ENCODE results near the gene TAF12. TPM values are rescaled to one million over a fixed set of nuclear protein-coding genes. Genes with fewer than 3 reads are reported as not detected.
"Not testable (repeated sequence)": the region's sequence is repeated elsewhere in the genome, so short reads cannot be mapped to it uniquely, and the experiment has no call there.

TAF12 gene
- total RNA-seq, 1 donor from 2014 or later: 32.2 TPM

- no peaks in the 10 kb centered on the region for H3K36me3 ChIP-seq
- intact Hi-C loops (cut with DNase I): no loop called here
- TF ChIP-seq CTCF (IDR thresholded peaks at IDR 0.05): no peak
These were observed 50.4 kb downstream of the TAF12 start for GRCh38 chr1:28592321-28593071.

GRCh38 chr1:28591708-28592320 is 51.1 kb downstream of the TAF12 start, which contains the start of gene RAB42:
Gene RAB42, plus strand, starts transcription at chr1:28592265. Its CDS starts 247 bp downstream, at chr1:28592512.
- peak in 1 of 2 donors; percentile 70 for DNase-seq (ENCODE audit: low spot score in 2 of 2)
- no peak for TF ChIP-seq CTCF (IDR thresholded peaks at IDR 0.05)
- Histone ChIP-seq H3K27ac (no peak within 1 kb of the TSS), H3K4me3 (peak within 1 kb of the TSS; percentile 68 to 76), H3K9me3 (no peaks in the 10 kb centered on the region), H3K36me3 (no peaks in the 10 kb centered on the region), H3K27me3 (no peaks in the 10 kb centered on the region), H3K4me1 (peaks cover 0 to 6% of the 10 kb centered on the region in 2 donors)
- intact Hi-C loops (cut with DNase I): no loop called here

More at GRCh38 chr1:28592321-28593071, 50.4 kb downstream of the TAF12 start:
- H3K27ac ChIP-seq: no peak overlapping the region
- peaks cover 0 to 6% of the 10 kb centered on the region in 2 donors for H3K4me1 ChIP-seq
- H3K9me3 ChIP-seq: no peaks in the 10 kb centered on the region
- peak overlapping the region; percentile 68 to 76 for H3K4me3 ChIP-seq
- H3K27me3 ChIP-seq: no peaks in the 10 kb centered on the region
- no peak for DNase-seq (ENCODE audit: low spot score in 2 of 2)

- H3K9me3 ChIP-seq; DNase-seq (ENCODE audit: low spot score in 2 of 2); H3K36me3 ChIP-seq; intact Hi-C loops (cut with DNase I); H3K4me3 ChIP-seq; H3K27me3 ChIP-seq; H3K4me1 ChIP-seq; H3K27ac ChIP-seq: not testable (repeated sequence)
These were observed 56.1 kb downstream of the TAF12 start for GRCh38 chr1:28586585-28587391.

GRCh38 chr1:28582248-28582615 is 60.6 kb downstream of the TAF12 start:
- peaks cover 8 to 14% of the 10 kb centered on the region in 2 donors for H3K4me1 ChIP-seq
- H3K4me3 ChIP-seq: peak overlapping the region; percentile 77 to 86
- peak overlapping the region; percentile 91 to 92 for H3K27ac ChIP-seq
- H3K36me3 ChIP-seq: peaks cover 26 to 31% of the 10 kb centered on the region in 2 donors
- intact Hi-C loops (cut with DNase I): loop anchor here (5.0 kb wide), 1 partner anchor 325 kb away; the partner anchor contains the start of gene SESN2
- no peaks in the 10 kb centered on the region for H3K9me3 ChIP-seq
- no peaks in the 10 kb centered on the region for H3K27me3 ChIP-seq
- DNase-seq (ENCODE audit: low spot score in 2 of 2): no peak
- no peak for TF ChIP-seq CTCF (IDR thresholded peaks at IDR 0.05)

- no peaks in the 10 kb centered on the region for H3K9me3 ChIP-seq
- intact Hi-C loops (cut with DNase I): loop anchor here (1.0 to 5.0 kb wide), 5 partner anchors 28 to 324 kb away; partner anchors contain the start of genes SESN2, TAF12 and TRNAU1AP
- peak overlapping the region; percentile 77 to 86 for H3K4me3 ChIP-seq
- H3K27ac ChIP-seq: peak overlapping the region; percentile 91 to 92
- TF ChIP-seq CTCF (IDR thresholded peaks at IDR 0.05): peak in 1 of 3 experiments; percentile 35
- H3K4me1 ChIP-seq: peaks cover 8 to 14% of the 10 kb centered on the region in 2 donors
- H3K36me3 ChIP-seq: peaks cover 28 to 36% of the 10 kb centered on the region in 2 donors
- no peaks in the 10 kb centered on the region for H3K27me3 ChIP-seq
- peak; percentile 85 to 97 for DNase-seq (ENCODE audit: low spot score in 2 of 2)
These were observed 61.2 kb downstream of the TAF12 start for GRCh38 chr1:28581531-28582247.

All from ascending aorta (tissue), 2 donors.